ENCODE measurements around the gene STK32C.

The STK32C gene

GRCh38 chr10:132178672-132179545 lies 128.8 kb downstream of the STK32C start:
- no peak for DNase-seq

DNA sequence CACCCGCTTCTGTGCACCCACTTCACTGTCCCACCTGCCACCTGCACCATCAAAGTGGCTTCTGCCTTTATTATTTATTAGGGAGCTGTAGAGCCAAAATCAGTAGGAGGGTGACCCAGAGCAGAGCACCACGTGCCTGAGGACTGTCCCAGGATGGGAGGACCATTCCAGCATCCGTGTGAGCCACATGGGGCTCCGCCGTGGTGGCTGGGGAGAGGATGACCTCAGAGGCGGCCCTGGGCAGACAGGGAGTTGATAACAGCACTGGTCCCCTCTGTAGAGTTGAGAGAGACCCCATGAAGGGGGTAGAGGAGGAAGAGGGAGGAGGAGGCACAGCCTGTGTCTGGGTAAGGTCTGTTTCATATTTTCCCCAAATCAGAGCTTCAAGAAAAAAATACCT lies 129.7 kb downstream of the STK32C start:
- no peak for DNase-seq

- DNase-seq: no peak
These were observed 130.9 kb downstream of the STK32C start for GRCh38 chr10:132176623-132177500.

GRCh38 chr10:132175907-132176581 lies 131.7 kb downstream of the STK32C start:
- no peak for DNase-seq

- DNase-seq: no peak
These were observed 132.3 kb downstream of the STK32C start for GRCh38 chr10:132175408-132175807.

- DNase-seq: no peak
These were observed 133.5 kb downstream of the STK32C start for GRCh38 chr10:132174237-132174636.

DNA sequence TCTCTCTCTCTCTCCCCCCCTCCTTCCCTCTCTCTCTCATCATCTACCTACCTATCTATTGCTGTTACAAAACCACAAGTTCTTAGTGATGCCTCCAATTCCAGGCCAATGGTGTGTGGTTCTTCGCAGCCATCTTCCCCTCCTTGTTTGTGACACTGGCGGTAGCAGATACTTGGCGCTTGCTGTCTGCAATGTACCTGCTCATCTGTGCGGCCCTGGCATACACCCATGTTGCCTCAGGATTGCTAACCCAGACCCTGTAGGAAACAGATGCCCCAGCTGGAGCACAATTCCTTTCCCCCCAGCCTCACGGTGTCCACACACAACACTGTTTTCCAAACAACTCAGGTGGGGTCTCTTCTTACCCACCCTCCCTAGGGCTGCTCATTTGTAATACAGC lies 134.6 kb downstream of the STK32C start:
- no peak for DNase-seq

- no peak for DNase-seq
These were observed 135.4 kb downstream of the STK32C start for GRCh38 chr10:132172091-132173066.

GRCh38 chr10:132170561-132171361 lies 137.0 kb downstream of the STK32C start:
- DNase-seq: no peak

- no peak for DNase-seq
These were observed 137.8 kb downstream of the STK32C start for GRCh38 chr10:132169766-132170560.

GRCh38 chr10:132169031-132169765 lies 138.6 kb downstream of the STK32C start:
- no peak for DNase-seq

DNA sequence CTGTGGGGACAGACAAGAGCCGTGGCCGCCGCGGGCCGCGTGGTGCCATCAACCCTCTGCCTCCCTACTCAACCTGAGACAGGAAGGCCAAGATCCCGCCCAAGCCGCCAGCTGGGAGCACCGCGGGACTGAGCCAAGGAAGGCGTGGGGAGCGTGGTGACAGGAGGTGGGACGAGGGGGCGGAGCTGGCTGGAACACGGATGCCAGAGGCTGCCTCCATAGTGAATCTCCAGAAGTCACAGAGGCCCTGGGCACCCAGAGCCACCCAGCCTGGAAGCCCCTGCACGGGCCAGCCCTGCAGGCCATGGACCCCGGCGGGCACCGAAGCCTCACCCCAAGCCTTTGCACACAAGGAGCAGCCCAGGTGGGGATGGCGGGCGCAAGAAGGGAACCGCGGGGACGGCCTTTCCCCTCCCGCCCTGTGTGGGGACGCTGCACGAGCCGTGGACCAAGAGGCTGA lies 139.1 kb downstream of the STK32C start:
- no peak for DNase-seq

- no peak for DNase-seq
These were observed 139.8 kb downstream of the STK32C start for GRCh38 chr10:132167976-132168375.

- no peak for DNase-seq
These were observed 140.6 kb downstream of the STK32C start for GRCh38 chr10:132167041-132167674.

GRCh38 chr10:132166216-132166950 lies 141.4 kb downstream of the STK32C start:
- no peak for DNase-seq

DNA sequence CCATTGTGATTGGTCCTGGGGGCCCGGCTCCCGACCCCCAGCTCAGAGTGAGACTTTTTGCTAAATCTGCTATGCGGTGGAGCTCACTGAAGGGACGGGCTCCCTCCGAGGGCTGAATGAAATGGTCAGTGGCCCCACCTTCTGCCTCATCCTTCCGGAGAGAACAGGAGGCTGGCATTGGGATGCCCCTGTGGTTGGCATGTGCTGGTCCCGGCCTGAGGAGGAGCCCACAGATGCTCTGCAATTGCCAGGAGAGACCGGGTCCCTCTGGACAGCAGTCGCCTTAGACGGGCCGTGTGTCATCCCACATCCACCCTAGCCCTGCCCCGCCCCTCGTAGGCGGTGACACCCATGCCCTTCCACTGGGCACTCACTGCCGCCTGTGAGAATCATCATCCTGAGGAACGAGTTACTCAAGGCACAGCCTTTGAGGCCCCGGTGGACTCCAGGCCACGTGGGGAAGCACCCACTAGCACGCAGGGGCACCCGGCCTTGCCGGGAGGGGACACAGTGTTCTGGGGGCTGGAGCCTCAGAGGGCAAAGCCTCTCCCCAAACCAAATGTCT lies 142.3 kb downstream of the STK32C start:
- no peak for DNase-seq

- DNase-seq: no peak
These were observed 142.9 kb downstream of the STK32C start for GRCh38 chr10:132164761-132165278.

Data from fibroblast of upper back skin (primary cell).